ENCODE data around the gene SNRPD1.

- TF ChIP-seq, protein P1, sequence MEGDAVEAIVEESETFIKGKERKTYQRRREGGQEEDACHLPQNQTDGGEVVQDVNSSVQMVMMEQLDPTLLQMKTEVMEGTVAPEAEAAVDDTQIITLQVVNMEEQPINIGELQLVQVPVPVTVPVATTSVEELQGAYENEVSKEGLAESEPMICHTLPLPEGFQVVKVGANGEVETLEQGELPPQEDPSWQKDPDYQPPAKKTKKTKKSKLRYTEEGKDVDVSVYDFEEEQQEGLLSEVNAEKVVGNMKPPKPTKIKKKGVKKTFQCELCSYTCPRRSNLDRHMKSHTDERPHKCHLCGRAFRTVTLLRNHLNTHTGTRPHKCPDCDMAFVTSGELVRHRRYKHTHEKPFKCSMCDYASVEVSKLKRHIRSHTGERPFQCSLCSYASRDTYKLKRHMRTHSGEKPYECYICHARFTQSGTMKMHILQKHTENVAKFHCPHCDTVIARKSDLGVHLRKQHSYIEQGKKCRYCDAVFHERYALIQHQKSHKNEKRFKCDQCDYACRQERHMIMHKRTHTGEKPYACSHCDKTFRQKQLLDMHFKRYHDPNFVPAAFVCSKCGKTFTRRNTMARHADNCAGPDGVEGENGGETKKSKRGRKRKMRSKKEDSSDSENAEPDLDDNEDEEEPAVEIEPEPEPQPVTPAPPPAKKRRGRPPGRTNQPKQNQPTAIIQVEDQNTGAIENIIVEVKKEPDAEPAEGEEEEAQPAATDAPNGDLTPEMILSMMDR (IDR thresholded peaks at IDR 0.05), result no peak
- TF ChIP-seq POLR2A (IDR thresholded peaks at IDR 0.05), result no peak
These were observed 14.5 kb upstream of the SNRPD1 start for GRCh38 chr18:21597620-21598019.
